Central memory CD4-positive, alpha-beta T cell (primary cell): ENCODE results near the gene NUFIP2.
"Not testable (repeated sequence)": the region's sequence is repeated elsewhere in the genome, so short reads cannot be mapped to it uniquely, and the experiment has no call there.

Experiments
- DNase-seq: peaks from one replicate; pipeline ENCODE4 v3.0.0; 2022
- total RNA-seq, 3 experiments: gene quantifications; one replicate each; lab custom pipeline; 2026; lab: John Stamatoyannopoulos, UW

The NUFIP2 gene, protein sequence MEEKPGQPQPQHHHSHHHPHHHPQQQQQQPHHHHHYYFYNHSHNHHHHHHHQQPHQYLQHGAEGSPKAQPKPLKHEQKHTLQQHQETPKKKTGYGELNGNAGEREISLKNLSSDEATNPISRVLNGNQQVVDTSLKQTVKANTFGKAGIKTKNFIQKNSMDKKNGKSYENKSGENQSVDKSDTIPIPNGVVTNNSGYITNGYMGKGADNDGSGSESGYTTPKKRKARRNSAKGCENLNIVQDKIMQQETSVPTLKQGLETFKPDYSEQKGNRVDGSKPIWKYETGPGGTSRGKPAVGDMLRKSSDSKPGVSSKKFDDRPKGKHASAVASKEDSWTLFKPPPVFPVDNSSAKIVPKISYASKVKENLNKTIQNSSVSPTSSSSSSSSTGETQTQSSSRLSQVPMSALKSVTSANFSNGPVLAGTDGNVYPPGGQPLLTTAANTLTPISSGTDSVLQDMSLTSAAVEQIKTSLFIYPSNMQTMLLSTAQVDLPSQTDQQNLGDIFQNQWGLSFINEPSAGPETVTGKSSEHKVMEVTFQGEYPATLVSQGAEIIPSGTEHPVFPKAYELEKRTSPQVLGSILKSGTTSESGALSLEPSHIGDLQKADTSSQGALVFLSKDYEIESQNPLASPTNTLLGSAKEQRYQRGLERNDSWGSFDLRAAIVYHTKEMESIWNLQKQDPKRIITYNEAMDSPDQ
- 290 to 388 (median 377) reads per million in 3 experiments for total RNA-seq

- DNase-seq: peak; percentile 98
Observed at GRCh38 chr17:29293890-29294579, at the start of gene NUFIP2. Gene NUFIP2, minus strand, starts transcription at chr17:29294148. Its CDS starts 89 bp downstream, at chr17:29294059.

GRCh38 chr17:29342158-29342765, 48.3 kb upstream of the NUFIP2 start:
- no peak for DNase-seq

GRCh38 chr17:29341726-29342125, 47.8 kb upstream of the NUFIP2 start:
- DNase-seq: no peak

DNA sequence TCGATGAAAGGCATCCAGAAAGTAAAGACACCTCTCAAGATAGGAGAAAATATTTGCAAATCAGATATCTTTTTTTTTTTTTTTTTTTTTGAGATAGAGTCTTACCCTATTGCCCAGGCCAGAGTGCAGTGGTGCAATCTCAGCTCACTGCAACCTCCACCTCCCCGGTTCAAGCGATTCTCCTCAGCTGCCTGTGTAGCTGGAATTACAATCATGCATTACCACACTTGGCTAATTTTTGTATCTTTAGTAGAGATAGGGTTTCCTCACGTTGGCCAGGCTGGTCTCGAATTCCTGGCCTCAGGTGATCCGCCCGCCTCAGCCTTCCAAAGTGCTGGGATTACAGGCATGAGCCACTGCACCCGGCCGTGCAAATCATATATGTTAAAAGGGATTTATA, 45.1 kb upstream of the NUFIP2 start:
- DNase-seq: not testable (repeated sequence)

- DNase-seq: no peak
Observed at GRCh38 chr17:29331708-29332085, 37.7 kb upstream of the NUFIP2 start.

DNA sequence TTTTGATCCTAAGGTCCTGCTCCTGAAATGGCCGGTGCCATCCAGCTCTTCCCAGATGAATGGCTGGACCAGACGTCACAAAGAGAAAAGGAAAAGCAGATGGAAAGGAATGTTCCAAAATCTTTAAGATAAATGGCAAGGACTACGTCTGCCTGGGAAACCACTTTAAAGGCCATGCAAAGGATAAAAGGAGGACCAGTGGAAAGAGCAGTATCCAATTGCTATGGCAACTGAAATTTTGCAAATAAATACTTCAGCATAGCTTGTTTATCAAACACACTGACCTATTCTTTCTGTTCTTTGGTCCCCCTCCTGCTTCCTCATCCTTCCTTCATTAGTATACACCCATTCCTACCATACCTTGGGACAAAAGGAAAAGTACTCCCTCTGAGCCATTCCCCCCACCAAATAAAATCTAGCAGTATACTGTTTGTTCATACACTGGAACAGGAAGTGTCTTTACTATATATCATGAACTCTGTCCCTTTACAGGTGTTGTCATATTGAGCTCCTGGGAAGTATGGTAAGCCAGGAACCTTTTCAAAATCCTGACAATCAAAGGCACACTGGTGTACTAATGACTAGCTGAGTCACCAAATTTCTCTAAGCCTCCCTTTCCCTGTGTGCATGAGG, 37.2 kb upstream of the NUFIP2 start:
- no peak for DNase-seq

GRCh38 chr17:29327412-29327811, 33.5 kb upstream of the NUFIP2 start:
- DNase-seq: no peak

DNA sequence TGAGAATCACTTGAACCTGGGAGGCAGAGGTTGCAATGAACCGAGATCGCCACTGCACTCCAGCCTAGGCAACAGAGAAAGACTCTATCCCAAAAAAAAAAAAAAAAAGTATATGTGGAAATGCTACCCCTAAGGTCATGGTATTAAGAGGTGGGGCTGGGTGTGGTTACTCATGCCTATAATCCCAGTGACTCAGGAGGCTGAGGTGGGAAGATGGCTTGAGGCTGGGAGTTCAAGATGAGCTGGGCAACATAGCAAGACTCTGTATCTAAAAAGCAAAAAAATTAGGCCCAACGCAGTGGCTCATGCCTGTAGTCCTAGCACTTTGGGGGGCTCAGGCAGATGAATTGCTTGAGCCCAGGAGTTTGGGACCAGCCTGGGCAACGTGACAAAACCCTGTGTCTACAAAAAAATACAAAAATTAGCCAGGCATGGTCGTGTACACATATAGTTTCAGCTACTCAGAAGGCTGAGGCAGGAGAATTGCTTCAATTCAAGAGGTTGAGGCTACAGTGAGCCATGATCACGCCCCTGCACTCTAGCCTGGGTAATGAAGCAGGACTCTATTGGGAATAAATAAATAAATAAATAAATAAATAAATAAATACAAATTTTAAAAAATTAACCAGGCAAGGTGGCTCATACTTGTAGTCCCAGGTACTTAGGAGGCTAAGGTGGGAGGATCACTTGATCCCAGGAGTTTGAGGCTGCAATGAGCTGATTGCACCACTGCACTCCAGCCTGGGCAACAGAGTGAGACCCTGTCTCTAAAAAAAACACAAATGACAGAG, 32.3 kb upstream of the NUFIP2 start:
- DNase-seq: no peak

DNA sequence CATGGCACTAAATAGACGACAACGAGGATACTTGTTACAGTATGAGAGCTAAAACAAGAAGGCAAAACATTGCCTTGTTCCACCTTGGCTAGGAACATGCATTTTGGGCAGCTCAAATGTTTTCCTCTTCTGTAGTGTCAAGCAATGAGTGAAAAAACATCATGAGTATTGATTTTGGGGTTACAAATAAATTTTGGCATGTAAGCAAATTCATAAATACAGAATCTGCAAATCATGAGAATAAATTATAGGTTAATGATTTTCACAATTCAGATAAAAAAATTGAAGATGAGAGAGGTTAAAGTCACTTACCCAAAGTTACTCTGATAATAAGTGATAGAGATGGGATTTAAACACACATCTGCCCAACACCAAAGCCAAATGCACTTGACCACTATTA, 28.4 kb upstream of the NUFIP2 start:
- no peak for DNase-seq

GRCh38 chr17:29303386-29303785, 9.4 kb upstream of the NUFIP2 start:
- no peak for DNase-seq

- no peak for DNase-seq
Observed at GRCh38 chr17:29299031-29299430, 5.1 kb upstream of the NUFIP2 start.

DNA sequence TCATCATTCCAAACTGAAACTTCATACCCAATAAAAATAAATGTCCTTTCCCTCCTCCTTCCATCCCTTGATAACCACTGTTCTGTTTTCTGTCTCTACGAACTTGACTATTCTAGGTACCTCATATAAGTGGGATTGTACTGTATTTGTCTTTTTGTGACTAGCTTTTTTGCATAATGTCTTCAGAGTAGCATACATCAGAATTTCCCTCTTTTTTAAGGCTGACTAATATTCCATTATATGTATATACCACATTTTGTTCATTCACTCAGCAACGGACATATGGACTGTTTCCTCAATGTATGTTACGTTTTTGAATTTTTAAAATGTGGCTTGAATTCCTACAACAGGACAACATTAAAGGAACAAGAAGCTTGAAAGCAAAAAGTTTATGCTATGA, 1.5 kb upstream of the NUFIP2 start:
- DNase-seq: no peak

DNA sequence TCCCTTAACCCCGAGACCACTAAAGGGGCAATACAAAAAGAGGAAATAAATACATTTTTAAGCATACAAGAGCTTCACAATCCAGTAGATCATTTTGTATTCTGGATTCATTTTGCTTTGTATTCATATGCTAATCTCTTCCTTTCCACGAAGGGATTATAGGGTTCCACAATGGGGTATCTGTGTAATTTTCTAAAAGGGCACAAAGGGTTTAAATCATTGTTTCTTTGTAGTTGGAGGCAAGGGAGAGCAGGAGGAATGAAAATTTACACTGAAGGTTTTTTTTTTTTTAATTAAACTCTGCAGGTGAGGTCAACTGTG, 592 bp upstream of the NUFIP2 start:
- no peak for DNase-seq

DNA sequence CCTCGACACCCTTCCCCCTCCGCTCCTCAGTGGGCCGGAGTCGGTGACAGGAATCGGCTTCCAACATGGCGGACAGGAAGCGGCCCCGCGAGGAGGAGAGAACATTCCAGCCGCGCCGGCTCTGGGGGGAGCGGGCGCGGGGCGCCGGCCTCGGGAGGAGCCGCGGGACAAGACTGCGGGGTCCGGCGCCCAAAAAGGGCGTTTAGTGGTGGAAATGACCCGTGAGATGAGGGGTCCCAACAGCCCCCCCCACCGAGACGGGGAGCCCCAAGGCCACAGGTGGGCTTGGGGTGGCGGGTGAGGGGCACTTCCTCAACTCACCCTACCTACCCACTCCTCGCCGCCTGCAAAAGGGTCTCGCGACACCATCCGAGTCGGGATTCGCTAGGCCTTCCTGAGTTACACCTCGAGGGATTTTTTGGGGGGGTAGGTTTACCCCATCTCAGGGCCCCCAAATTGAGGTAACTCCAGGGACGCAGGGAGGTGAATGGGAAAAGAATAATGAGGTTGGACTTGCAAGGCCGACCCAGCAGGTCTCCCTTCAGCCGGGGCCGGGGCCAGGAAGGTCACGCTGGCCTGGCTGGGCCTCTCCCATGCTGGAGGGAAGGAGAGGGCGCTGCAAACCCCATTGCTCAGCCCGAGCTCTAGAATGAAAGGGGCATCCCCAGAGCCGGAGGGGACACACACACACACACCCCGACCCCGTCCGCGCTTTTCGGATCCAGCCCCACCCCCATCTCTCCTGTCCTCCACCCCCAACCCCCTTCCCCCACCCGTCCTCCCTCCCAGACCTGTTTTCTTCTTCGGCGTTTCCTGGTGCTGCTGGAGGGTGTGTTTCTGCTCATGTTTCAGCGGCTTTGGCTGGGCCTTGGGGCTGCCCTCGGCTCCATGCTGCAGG, 707 bp downstream of the NUFIP2 start:
- DNase-seq: peak; percentile 48

- peak; percentile 59 for DNase-seq
Observed at GRCh38 chr17:29292071-29292991, 1.6 kb downstream of the NUFIP2 start.

DNA sequence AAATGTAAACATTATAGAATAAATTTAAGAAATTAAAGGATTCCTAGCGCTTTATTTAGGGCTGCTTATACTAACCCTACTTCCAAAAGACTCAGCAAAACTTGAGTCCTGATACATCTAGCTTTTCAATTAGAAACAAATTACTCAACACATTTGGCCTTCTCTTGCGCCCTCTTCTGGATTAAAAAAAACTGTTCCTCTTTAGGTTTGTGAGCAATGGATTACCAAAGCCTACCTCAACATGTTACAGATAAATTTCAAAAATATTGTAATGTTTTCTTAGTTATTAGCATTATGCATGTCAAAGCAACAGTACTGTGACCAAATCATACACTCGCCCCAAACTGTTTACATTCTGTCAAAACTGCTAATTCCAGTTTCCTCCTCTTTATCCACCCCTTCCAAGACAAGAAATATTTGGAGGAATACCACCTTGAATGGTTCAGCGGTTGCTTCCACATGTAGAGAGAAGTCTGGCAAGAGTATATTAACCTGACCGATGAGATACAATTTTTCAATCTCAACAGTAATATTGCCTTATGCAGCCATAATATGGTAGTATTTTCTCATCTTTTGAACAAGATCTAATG, 2.7 kb downstream of the NUFIP2 start:
- peak; percentile 61 for DNase-seq

DNA sequence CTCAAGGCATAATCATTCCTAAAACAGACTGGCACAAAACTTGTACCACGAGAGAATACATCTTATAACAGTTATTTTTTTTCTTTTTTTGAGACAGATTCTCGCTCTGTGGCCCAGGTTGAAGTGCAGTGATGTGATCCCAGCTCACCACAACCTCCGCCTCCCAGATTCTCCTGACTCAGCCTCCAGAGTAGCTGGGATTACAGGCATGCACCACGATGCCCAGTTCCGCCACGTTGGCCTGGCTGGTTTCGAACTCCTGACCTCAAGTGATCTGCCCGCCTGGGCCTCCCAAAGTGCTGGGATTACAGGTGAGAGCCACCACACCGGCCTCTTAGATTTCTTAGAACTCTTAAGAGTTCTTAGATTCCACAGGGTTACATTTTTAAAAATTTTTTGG, 4.1 kb downstream of the NUFIP2 start:
- DNase-seq: no peak

DNA sequence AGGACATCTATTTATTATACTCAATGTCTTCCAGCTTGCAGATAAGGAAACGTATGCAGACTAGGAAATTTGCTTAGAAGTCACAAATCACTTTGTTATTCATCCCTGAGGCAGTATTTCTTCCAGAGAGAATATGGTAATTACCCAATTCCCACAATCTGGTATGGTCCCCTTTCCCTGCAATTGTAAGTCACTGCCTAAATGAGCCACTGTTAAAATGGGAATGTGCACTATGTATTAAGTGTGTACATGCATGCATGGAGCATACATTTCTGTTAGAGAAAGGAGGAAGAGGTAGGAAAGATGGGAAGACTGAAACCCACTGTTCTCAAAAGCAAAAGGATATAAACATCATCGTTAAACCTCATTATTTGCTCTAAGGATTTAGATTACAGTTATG, 10.0 kb downstream of the NUFIP2 start:
- DNase-seq: no peak

DNA sequence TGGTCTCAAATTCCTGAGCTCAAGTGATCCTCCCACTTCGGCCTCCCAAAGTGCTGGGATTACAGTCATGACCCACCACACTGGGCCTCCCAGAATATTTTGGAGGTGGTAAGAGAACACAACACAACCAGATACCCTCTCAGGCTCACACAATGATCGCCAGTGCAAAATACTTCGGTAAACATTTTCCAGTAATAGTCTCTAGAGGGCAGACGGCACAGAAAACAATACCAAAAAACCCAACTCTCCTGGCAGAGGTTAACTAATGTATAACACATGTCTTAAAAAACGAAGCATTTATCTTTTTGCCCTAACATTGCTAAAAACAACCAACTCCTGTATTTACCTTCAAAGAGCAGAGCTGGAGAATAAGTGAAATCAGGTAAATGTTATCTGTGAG, 10.5 kb downstream of the NUFIP2 start:
- no peak for DNase-seq
